Upper lobe of left lung (tissue), 6 donors: ENCODE results near the gene SUGP1. TPM values are rescaled to one million over a fixed set of nuclear protein-coding genes. Genes with fewer than 3 reads are reported as not detected.

Experiments used
- ATAC-seq, 2 donors: fragments of 200-7000 bp; cut with Tn5 transposase; one replicate each; pipeline ENCODE4 v1.9.1; 2022; ENCODE audit warnings: mild to moderate bottlenecking in 2 of 2, moderate library complexity in 2 of 2; ENCODE audit not compliant: low FRiP score in 2 of 2
- DNase-seq, 2 donors: peaks; one replicate each; pipeline ENCODE4 v3.0.0-alpha.2; 2019 to 2020
- H3K27ac ChIP-seq, 4 donors: fragments of 200-600 bp; sonication (generic); one replicate each; pipeline ENCODE4 v1.5.1; 2016 to 2019
- H3K27me3 ChIP-seq, 4 donors: fragments of 200-600 bp; sonication (generic); one replicate each; pipeline ENCODE4 v1.5.1; 2017 to 2019
- H3K36me3 ChIP-seq, 4 donors: fragments of 200-600 bp; sonication (generic); one replicate each; pipeline ENCODE4 v1.5.1; 2016 to 2019
- H3K4me1 ChIP-seq, 4 donors: fragments of 200-600 bp; sonication (generic); one replicate each; pipeline ENCODE4 v1.5.1; 2018 to 2019
- H3K4me3 ChIP-seq, 4 donors: fragments of 200-600 bp; sonication (generic); one replicate each; pipeline ENCODE4 v1.5.1; 2017 to 2019; ENCODE audit warnings: mild to moderate bottlenecking in 2 of 4, moderate library complexity in 1 of 4
- H3K9me3 ChIP-seq, 4 donors: fragments of 200-600 bp; sonication (generic); one replicate each; pipeline ENCODE4 v1.5.1; 2018 to 2019
- CTCF ChIP-seq, 6 experiments: fragments of 450-650 bp in 4 of 6; fragments of 200-600 bp in 2 of 6; sonication (generic) in 2 of 6; IDR thresholded peaks; one replicate each; pipeline ENCODE4 v1.5.1; 2016 to 2019; ENCODE audit warnings: antibody characterized with exemption in 6 of 6
- EP300 ChIP-seq, 4 donors: sonication (generic); formaldehyde crosslinking; IDR thresholded peaks; one replicate each; pipeline ENCODE4 v1.5.1; 2017; ENCODE audit warnings: antibody characterized with exemption in 4 of 4, control low read depth in 2 of 4
- POLR2A ChIP-seq, 4 donors: fragments of 450-650 bp; IDR thresholded peaks; one replicate each; pipeline ENCODE4 v1.5.1; 2016 to 2017; ENCODE audit warnings: antibody characterized with exemption in 4 of 4, mild to moderate bottlenecking in 2 of 4
- POLR2AphosphoS5 ChIP-seq, 2 donors: sonication (generic); formaldehyde crosslinking; IDR thresholded peaks; one replicate each; pipeline ENCODE4 v1.5.1; 2017; ENCODE audit warnings: antibody characterized with exemption in 2 of 2
- WGBS, 2 donors: methylation state at CpG; one replicate each; pipeline ENCODE4 v1.1.5; 2017 to 2018; 5-methylcytosine and 5-hydroxymethylcytosine counted together
- total RNA-seq, 6 donors: library from RNA; depleted of rRNA in 4 of 6; stranded (reverse); fragments of >200 nt in 4 of 6; gene quantifications; one replicate each; pipeline versions ENCODE4 v1.1.0 to v1.2.1, GENCODE V29; 2016 to 2021
- donor health status: DM: no; HTN: no; CAD: no; lungs with moderate emphysema.
- donor health status: DM: no; HTN: yes; CAD: no; lungs with severe emphysema.

The SUGP1 gene
- total RNA-seq, 6 donors from 2014 or later = 22.6 to 62.9 (median 42.6) TPM

GRCh38 chr19:19342086-19343015, 22.0 kb upstream of the SUGP1 start:
- Histone ChIP-seq H3K4me3 (no peak overlapping the region), H3K4me1 (no peaks in the 10 kb centered on the region), H3K27ac (no peak overlapping the region), H3K27me3 (no peaks in the 10 kb centered on the region), H3K9me3 (no peaks in the 10 kb centered on the region), H3K36me3 (peaks cover 27 to 100% (median 94%) of the 10 kb centered on the region in 4 donors)
- no peak for TF ChIP-seq POLR2AphosphoS5 (IDR thresholded peaks at IDR 0.05)
- TF ChIP-seq CTCF (IDR thresholded peaks at IDR 0.05) = peak; percentile 57 to 86 (median 70)
- ATAC-seq (peak; percentile 74 to 77), DNase-seq (peak; percentile 70 to 93)
- WGBS, 2 donors = 70 to 82% methylated on average over 2 to 21 of the region's 28 CpGs

GRCh38 chr19:19341026-19341425, 20.7 kb upstream of the SUGP1 start:
- TF ChIP-seq POLR2AphosphoS5 (IDR thresholded peaks at IDR 0.05) = no peak
- TF ChIP-seq CTCF (IDR thresholded peaks at IDR 0.05) = no peak
- TF ChIP-seq POLR2A (IDR thresholded peaks at IDR 0.05) = no peak
- no peak for TF ChIP-seq EP300 (IDR thresholded peaks at IDR 0.05)
- Histone ChIP-seq H3K4me1 (no peaks in the 10 kb centered on the region), H3K9me3 (no peaks in the 10 kb centered on the region), H3K27me3 (no peaks in the 10 kb centered on the region), H3K36me3 (peaks cover 38 to 100% (median 93%) of the 10 kb centered on the region in 4 donors), H3K27ac (no peak overlapping the region), H3K4me3 (no peak overlapping the region)
- 96 to 97% methylated on average over 8 to 9 of the region's 11 CpGs for WGBS, 2 donors
- no peak for ATAC-seq
- DNase-seq = peak in 1 of 2 donors; percentile 65

- Histone ChIP-seq H3K4me3 (no peak overlapping the region), H3K36me3 (peaks cover 38 to 100% (median 84%) of the 10 kb centered on the region in 4 donors), H3K4me1 (no peaks in the 10 kb centered on the region), H3K9me3 (no peaks in the 10 kb centered on the region), H3K27ac (no peak overlapping the region), H3K27me3 (no peaks in the 10 kb centered on the region)
- DNase-seq = no peak
- ATAC-seq = no peak
- 89% methylated on average over 7 of the region's 7 CpGs; no CpG with 5 or more reads in 1 of the 2 donors for WGBS, 2 donors
- no peak for TF ChIP-seq CTCF (IDR thresholded peaks at IDR 0.05)
- no peak for TF ChIP-seq POLR2A (IDR thresholded peaks at IDR 0.05)
- no peak for TF ChIP-seq POLR2AphosphoS5 (IDR thresholded peaks at IDR 0.05)
- TF ChIP-seq EP300 (IDR thresholded peaks at IDR 0.05) = no peak
Measured at GRCh38 chr19:19338082-19338481, 17.8 kb upstream of the SUGP1 start.

- TF ChIP-seq EP300 (IDR thresholded peaks at IDR 0.05) (no peak), POLR2A (IDR thresholded peaks at IDR 0.05) (no peak), POLR2AphosphoS5 (IDR thresholded peaks at IDR 0.05) (no peak), CTCF (IDR thresholded peaks at IDR 0.05) (no peak)
- Histone ChIP-seq H3K9me3 (no peaks in the 10 kb centered on the region), H3K36me3 (peaks cover 33 to 98% (median 82%) of the 10 kb centered on the region in 4 donors), H3K27me3 (no peaks in the 10 kb centered on the region), H3K27ac (no peak overlapping the region), H3K4me1 (no peaks in the 10 kb centered on the region), H3K4me3 (no peak overlapping the region)
- DNase-seq (no peak), ATAC-seq (no peak)
- whole genome bisulfite sequencing, 2 donors = 92 to 94% methylated on average over 12 to 16 of the region's 17 CpGs
Measured at GRCh38 chr19:19337120-19337519, 16.8 kb upstream of the SUGP1 start.
